ENCODE results near the gene DLG2.
"Not testable (repeated sequence)": the region's sequence is repeated elsewhere in the genome, so short reads cannot be mapped to it uniquely, and the experiment has no call there.

DLG2 gene

DNA sequence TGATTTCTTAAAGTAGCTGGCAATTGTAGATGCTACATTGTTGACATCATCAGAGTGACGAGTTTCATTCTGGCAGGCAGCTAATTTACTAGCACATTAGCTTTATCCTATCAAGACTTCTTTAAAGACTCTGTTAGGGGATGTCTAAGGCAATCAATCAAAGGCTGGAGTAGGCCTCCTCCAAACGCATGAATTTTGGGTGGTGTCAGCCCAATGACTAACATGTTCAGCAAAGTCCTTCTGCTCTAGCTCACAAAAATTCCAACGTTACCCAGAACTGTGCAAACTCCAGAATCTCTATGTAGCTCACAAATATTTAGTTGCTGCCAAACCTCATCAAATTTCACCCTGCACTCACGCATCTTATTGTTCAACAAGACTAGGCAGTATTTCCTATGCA is 395.6 kb downstream of the DLG2 start:
- no peak for DNase-seq (ENCODE audit: low spot score)

DNA sequence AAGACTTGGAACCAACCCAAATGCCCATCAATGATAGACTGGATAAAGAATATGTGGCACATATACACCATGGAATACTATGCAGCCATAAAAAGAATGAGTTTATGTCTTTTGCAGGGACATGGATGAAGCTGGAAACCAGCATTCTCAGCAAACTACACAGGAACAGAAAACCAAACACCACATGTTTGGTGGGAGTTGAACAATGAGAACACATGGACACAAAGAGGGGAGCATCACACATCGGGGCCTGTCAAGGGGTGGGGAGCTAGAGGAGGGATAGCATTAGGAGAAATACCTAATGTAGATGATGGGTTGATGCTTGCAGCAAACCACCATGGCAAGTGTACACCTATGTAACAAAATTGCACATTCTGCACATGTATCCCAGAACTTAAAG is 397.4 kb downstream of the DLG2 start:
- DNase-seq (ENCODE audit: low spot score) = not testable (repeated sequence)

DNA sequence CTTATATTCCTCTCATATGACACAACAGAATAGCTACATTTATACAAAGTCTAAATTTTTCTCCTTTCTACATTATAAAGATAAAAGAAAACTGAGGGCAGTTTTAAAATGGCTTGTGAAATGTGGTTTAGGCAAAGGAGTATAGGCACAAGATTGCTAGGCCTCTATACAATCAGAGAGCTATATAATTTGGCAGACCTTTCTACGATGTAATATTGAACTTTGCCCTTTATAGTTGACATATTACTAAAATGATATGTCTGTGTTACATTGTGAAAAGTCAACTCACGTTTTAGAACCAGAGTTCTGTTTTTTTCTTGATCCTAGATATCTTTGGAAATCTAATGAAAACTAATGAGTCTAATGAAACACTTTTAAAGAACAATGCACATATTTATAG is 430.2 kb downstream of the DLG2 start:
- DNase-seq (ENCODE audit: low spot score) = no peak

DNA sequence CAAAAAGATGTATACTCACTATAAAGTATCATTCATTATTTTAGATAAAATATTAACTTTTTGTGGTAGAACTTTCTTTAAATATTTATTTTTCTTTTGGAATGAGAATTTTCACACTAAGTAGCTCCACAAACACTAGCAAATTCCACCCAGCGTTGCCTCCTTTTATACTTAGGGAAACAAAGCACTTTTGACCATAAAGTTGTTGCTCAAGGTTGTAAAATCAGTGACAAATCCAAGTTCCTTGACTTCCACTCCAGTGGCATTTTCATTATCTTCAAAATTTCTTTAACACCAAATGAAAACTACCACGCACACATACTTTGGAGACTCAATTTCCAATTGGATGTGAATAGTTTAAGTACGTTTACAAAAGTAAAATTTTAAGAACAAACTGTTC is 431.2 kb downstream of the DLG2 start:
- DNase-seq (ENCODE audit: low spot score) = no peak

DNA sequence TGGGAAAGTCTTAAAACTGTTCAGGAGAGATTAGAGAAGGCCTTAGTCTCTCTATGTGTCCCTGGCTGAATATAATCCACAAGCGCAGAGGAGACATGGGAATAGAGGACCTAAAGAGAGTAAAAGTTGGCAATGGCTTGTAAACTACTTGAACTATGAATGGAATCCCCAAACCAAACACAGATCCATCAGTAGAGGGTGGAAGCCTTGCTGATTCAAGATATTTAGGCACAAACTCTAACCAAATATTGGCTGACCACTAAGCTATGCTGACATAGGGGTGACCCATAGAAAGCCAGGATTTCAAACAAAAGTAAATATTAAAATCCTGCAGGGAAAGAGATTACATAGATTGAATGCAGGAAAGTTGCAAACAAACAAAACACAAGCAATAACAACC is 439.2 kb downstream of the DLG2 start:
- DNase-seq (ENCODE audit: low spot score) = no peak

DNA sequence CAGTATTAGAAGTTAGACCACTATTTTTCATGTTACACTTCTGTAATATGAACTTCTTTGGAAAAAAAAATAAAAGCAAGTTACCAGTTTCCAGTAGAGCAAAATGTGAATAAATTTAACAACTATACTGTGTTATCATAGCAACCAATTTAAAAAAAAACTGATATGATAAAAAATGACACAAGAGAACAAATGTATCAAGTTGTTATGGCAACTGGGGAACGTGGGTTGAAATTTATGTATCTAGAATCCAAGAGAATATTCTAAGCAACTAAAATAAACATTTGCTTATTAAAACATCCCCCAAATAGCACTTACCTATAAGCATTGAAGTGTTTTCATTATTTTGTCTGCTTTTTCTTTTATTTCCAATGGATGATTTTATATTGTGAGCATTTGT is 442.4 kb downstream of the DLG2 start:
- no peak for DNase-seq (ENCODE audit: low spot score)

DNA sequence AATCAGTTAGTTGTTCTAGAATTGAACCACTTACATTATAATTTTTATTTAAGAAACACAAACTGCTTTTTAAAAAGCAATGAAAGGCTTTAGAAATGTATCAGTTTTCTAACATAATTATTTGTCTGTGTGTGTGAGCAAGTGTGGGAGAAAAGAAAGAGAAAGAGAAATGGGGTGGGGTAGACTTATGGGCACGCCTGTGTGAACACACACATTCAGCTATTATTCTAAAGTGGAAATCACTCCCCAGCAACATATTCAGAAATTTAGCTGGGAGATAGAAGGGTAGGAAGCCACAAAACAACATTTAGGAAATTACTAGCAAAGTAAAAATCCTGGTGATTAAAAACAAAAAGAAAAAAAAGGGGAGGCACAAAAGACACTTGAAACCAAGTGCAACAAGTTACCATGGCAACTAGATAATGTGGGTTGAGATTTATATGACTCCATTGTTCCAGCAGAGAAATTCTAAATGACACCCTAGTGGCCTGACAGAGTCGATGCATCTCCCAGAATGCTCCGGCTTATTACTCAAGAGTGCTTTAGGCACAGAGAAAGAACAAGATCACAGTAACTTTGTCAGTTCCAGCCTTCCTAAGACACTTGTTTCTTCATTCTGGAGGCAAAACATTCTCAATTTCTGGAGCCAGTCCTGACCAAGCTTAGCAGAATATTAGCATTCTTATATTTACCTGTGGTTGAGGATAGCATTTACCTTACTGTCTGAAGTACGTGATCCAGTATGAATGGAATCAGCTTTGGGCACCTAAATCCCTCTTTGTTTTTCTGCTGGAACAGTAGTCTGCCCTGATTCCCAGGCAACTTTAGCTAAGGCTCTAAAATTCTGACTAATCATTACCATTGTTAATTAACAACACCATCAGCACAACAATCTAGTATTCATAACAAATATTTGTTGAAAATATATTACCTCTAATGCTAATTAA is 444.4 kb downstream of the DLG2 start:
- peak; percentile 56 for DNase-seq (ENCODE audit: low spot score)

DNA sequence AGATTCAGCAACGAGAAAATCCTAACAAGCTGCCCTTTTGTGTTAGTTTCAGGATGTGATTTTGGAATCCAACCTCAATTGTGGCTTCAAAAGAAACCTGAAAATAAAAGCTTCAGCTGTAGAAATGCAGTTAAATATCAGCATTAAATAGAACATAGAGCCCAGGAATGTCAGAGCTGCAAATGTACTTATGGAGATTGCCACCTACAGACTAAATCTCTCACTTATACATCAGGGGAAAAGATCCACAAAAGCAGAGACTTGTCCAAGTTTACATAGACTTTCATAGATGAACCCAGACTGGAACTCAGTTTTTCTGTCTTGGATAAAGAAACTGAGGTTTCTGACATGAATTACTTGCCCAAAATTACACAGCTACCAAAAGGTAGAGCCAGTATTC is 446.6 kb downstream of the DLG2 start:
- DNase-seq (ENCODE audit: low spot score) = no peak

DNA sequence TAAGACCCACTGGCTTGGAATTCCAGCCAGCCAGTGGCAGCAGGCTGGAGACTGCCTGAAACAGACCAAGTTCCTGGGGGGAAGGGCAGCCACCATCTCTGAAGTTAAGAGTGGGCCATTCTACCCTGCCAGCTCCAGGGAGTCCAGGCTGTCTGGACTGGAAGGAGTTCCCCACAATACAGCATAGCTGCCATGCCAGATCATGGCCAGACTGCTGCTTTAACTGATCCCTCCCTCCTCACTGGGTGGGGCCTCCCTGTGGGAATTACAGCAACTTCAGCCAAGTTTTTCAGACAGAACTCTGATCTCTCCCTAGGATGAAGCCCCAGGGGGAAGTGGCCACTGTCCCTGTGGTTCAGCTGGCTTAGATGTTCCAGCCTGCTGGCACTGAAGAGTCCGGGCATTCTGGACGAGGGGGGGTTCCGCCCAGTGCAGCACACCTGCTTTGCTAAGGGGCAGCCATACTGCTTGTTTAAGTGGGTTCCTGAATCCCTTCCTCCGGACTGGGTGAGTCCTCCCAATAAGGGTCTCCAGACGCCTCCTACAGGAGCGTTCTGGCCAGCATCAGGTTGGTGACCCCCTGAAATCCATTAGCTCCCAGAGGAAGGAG is 455.4 kb downstream of the DLG2 start:
- no peak for DNase-seq (ENCODE audit: low spot score)

DNA sequence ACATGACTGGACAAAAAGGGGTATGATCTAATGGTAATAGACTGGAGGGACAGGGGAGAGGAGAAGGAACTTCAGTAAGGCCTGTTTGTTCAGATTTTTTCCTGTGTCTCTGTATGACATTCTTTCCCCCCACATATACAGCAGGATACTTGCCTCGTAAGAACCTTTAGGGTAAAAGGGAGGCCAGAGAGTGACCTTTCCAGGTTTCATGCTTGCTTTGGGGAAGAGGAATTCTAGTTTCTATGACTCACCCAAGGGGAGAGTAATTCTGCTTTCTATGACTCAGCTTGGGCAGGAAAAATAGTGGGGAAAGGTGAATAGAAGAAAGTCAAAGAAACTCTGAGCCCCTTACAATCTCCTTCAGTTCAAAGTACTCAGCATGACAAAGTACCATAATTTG is 457.0 kb downstream of the DLG2 start:
- no peak for DNase-seq (ENCODE audit: low spot score)

DNA sequence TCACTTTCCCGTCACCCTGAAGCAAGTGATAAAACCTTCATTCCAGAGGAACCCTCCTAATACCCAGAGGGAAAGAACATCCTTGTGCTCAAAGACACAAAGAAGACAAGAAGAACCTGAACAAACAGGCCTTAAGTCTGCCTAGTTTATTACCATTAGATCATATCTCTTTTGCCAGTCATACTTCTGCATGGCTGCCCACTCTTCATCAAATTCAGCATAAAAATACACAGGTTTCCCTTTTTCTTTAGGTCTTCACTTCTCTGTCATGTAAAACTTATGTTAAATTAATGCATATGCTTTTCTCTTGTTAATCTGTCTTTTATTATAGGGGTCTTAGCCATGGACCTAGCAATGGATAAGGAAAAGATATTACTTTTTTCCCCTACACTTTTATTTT is 459.7 kb downstream of the DLG2 start:
- no peak for DNase-seq (ENCODE audit: low spot score)

DNA sequence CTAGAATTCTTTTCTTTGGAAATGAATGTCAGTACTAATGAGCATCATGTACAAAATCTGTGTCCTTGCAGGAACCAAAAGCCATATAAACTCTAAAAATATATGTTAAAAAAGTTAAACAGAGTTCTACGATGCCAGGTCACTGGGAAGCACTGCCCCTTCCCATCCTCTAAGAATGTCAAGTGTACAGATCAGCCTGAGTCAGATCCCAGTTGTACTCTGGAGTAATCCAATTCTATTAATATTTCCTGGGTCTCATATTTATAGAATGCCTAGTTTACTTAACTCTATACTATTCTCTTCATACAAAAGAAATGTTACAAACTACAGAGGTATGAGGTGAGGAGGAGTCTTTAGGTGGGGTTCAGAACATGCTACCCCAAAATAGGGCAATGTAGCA is 460.1 kb downstream of the DLG2 start:
- no peak for DNase-seq (ENCODE audit: low spot score)

DNA sequence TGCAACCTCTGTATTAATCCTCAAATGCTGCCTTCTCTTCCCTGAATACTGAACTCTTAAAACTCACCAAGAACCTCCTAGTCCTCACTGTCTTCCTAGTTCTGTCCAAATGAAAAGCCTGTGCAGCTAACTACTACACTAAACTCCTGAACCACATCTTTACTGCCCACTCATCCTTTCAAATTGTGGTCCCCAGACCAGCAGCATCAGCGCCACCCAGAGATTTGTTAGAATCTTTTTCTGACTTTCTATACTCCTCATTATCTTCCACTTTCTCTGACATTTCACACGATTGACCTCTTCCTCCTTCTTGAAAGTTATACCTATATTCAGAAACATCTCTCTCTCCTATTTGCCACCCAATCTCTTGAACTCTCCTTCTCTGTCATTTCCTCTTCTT is 461.3 kb downstream of the DLG2 start:
- no peak for DNase-seq (ENCODE audit: low spot score)

DNA sequence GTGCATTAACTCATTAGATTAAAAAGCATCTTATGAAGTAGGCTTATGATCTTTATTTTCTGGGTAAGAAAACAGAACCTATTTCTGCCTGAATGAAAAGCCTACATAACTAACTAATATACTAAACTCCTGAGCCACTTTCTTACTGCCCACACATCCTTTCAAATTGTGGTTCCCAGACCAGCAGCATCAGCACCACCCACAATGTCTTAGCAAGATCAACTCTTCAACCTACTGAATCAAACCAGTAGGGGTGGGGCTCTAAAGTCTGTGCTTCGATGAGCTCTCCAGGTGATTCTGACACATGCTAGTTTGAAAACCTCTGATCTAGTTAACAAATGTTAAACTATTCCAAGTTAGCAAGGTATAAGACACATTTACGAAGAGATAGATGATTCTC is 462.4 kb downstream of the DLG2 start:
- no peak for DNase-seq (ENCODE audit: low spot score)

DNA sequence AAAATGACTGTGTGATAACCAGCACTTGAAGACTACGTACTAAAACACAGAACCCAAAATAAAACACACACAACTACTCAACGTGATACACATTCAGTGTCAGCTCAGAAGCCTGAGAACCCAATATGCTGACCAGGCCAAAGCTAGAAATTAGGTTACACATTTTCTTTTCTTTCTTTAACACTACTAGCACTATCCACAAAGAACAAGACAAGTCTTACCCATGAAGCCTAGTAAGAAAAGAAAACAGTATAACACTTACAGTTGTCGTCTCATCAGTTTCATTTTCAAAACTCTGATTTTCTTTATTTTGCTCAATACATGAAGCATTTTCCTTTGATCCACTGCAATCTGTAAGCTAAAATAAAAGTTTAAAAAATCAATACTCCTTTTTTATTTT is 472.9 kb downstream of the DLG2 start:
- DNase-seq (ENCODE audit: low spot score) = no peak

DNA sequence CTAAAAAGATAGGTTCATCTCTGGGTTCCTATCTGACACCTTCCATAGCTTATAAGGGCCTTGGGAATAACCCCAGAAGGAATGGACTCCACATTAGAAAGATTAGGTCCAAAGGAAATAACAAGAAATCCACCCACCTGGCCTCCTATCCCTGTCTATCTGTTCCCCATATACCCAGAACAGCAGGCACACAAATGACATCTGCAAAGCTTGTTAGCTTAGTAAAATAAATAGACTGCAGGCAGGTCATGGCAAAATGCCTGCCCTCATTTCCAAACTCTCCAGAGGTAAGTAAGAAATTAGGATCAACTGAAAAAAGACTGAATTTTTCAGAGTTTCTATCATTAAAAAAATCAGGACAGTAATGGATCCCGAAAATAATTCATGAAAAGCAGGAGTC is 489.5 kb downstream of the DLG2 start:
- DNase-seq (ENCODE audit: low spot score) = no peak

DNA sequence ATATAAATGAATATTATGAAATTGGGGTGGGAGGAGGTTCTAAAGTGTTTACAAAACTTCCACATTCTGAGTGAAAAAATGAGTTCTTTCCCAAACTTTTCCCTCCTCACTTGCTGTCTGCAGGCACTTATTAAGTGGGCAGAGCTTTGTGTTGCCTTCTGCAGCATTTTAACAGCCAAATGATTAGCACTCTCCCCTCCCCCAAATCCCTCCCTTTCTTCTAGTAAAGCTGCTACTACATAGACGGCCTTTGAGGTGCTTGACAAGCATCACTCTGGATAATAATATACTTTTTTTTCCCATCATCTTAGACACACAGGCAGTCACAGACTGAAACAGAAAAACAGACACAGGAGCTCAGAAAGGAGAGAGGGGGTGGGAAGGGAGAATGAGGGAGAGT is 493.5 kb downstream of the DLG2 start:
- no peak for DNase-seq (ENCODE audit: low spot score)

DNA sequence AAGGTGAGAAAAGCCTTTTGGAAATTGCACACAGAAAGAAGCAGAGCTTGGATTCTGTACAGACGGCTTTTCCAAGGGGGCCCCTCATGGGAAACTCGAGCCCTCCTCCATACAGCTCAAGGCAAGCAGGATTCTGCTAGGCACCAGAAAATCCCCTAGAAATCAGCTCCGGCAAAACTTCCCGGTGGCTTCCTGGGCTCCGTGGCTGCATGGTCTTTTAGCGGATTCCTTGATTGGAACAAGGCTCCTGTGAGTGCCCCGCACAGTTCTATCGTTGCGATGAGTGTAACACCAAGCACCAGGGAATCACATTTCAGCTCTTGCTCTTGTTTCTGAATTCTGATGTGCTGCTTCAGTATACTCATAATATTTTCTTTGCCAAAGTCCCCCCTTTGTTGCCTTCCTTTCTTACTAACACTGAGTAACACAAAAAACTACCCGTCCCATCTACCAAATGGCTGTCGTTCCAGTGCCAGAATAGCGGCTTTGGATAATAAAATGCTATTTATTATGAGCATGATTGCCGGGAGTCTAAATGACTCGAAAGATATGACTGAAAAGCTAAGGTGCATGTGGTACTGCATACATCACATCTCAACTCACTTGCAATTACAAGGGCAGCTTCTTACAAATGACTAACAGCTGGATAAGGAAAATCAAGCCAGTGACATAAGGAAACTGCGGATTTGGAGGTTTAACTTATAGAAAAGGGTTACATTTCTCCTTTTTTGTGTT is 494.1 kb downstream of the DLG2 start:
- DNase-seq (ENCODE audit: low spot score) = peak; percentile 4

DNA sequence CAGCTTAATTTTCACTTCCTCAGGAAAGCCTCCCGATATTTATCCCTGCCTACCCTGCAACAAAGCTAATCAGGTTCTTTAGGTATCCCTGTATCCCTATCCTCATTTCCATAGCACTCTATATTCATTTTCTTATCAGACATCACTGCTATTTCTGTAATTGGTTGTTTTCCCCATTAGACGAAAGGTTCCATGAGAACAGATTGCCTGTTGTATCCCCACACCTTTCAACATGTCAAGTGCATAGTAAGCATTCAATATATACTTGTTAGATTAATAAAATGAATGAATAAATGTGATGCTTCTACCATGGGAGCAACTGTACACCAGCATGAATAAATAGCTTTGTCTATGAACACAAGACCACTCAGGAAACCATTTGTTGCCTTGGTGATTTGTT is 499.8 kb downstream of the DLG2 start:
- no peak for DNase-seq (ENCODE audit: low spot score)

DNA sequence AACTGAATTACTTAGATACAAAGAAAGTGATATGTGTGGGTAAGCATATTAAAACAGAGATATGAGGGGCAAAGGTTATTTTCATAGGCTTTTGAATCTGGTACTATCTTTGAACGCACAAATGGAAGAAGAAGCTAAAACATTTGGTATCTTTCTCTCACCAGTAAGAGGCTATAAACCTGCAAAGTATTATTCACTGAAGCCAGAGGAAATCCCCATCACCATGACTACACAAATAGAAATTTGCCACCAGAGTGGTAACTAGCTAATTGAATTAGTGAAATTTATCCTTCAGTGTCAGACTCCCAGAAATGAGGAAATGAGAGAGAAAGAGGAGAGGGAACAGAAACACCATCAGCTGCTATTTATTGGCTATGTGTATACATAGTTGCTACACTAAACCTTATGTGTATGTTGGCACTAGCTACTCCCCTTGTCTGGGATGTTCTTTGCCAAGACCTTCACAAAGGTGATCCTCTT is 503.4 kb downstream of the DLG2 start:
- DNase-seq (ENCODE audit: low spot score) = no peak

DNA sequence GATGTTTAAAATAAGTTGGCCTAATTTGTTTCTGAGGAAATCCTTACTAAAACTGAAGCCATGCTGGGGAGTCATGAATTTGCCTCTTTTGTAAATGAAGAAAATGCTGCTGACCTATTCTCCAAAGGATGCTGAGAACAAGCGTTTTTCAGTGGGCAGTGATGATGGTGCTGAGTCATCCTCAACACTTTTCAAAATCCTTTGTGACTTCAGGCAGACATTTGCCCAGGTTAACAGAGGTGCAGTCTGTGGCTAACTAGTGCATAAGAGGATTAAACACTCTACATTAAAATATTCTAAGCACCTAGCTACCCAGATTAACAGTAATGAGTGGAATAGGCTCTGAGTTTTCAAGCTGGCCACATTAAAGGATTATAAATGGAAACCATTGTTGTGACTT is 509.0 kb downstream of the DLG2 start:
- no peak for DNase-seq (ENCODE audit: low spot score)

DNA sequence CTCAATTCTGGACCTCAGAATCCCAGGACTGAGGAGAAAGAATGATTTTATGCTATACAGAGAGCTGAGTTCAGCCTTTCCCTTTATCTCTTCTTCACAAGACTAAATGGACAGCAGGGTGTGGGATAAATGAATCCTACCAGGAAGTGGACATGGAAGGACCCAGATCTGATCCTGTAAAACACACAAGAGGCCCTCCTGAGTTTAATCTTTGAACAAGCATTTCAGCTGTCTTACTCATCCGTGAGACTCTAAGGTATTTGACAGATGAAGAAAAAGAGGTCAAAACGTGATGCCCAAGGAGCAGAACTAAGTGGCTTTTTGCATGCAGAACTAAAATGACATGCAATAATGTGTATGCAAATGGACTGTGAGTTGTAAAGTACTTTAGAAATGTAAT is 511.3 kb downstream of the DLG2 start:
- no peak for DNase-seq (ENCODE audit: low spot score)

DNA sequence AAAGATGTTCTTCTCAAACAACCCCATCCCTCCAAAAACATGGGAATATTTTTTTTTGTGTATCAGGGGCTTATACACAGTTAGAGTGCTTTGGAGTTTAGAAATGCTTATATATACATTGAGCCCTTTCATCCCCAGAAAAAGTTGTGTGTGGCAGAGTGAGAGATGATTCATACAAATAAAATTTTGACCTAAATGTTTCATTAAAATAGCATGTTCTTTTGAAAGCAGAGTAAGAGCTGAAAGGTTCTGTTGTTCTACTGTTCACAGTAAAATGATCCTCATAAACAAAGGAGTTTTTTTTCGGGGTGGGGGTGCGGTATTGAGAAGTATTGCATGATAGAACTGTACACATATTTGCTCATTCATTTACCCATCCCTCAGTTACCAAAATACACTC is 512.4 kb downstream of the DLG2 start:
- DNase-seq (ENCODE audit: low spot score) = no peak
